NCI-H526 treated with DMSO at 0.1 percent for 48 hours (cell line): ENCODE data around the gene PITPNM2.

Experiments used
- DNase-seq: peaks from one replicate; lab custom pipeline; 2025; lab: John Stamatoyannopoulos, UW

The PITPNM2 gene

DNA sequence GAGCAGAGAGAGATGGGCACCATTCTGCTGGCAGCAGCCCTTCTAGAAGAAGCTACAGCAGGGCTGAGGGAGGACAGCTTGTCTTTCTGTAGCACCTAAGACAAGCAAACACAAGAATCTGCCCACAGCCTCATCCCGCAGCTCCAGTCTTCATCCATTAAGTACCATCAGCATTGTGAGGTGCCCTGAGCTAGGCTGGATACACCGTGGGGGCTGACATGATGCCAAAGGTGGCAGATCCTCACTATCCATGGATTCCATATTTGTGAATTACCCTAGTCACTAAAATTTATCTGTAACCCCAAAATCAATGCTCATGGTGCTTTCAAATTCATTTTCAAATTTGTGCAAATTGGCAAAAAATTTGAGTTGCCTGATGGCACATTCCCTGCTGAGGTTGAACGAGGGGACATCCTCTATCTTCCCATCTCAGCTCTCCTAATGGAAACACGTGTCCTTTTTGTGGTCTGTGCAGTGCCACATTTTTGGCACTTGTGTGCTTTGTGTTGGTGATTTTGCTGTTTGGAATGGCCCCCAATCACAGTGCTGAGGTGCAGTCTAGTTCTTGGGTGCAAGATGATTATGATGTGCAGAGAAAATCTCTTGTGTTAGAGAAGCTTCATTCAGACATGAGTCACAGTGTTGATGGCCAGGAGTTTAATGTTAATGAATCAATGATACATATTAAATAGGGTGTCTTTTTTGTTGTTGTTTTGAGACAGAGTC lies 7.0 kb downstream of the PITPNM2 start:
- no peak for DNase-seq

DNA sequence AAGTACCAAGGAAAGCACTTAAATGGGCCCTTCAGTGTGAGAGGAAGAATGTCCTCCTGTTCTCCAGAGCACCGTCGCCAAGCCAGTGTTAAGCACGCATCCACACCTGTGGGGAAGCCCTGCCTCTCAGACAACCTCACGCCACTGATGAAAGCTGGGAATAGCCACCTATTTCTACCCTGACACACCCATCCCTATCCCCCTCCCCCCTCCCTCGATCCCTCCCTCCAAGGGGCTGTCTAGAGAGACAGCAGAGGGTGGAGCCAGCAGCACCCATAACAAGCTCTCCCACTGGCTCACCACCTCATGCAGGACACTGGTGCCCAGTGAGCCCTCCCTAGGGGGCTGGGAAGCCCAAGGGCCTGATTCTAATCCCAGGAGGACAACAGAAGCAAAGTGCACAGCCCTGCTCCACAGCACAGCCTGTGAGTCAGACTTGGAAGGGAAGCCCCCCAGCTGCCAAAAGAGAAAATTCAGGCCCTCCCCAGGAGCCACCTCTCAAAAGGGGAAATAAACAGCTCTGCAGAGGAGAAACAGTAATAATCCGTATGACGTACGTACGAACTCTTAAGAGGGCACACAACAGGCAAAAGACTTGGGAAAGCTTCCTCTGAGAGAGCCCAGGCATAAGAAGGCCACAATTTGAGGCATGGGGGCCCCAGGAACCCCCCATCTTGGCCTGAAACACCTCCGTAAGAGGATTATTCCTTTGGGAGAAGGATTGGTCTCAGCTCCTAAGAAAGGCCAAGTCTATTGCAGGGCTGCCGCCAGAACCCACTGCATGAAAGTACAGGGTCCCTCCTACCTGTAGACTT lies 7.8 kb downstream of the PITPNM2 start:
- peak; percentile 86 for DNase-seq

DNA sequence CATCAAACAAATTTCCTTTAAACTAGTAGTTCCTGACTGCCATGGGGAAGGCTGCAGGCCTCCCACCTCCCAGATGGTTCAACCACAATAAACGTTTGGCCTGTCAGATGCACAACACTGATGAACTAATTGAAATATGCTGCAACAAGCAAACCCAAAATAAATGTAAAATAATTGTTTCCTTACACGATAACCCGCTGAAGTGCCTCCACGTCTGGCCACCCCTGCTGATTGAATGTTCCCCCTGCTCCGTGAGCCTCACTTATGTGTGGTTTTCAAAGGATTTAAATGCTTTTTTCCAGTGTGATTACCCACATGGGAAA lies 8.4 kb downstream of the PITPNM2 start:
- DNase-seq, result no peak

DNA sequence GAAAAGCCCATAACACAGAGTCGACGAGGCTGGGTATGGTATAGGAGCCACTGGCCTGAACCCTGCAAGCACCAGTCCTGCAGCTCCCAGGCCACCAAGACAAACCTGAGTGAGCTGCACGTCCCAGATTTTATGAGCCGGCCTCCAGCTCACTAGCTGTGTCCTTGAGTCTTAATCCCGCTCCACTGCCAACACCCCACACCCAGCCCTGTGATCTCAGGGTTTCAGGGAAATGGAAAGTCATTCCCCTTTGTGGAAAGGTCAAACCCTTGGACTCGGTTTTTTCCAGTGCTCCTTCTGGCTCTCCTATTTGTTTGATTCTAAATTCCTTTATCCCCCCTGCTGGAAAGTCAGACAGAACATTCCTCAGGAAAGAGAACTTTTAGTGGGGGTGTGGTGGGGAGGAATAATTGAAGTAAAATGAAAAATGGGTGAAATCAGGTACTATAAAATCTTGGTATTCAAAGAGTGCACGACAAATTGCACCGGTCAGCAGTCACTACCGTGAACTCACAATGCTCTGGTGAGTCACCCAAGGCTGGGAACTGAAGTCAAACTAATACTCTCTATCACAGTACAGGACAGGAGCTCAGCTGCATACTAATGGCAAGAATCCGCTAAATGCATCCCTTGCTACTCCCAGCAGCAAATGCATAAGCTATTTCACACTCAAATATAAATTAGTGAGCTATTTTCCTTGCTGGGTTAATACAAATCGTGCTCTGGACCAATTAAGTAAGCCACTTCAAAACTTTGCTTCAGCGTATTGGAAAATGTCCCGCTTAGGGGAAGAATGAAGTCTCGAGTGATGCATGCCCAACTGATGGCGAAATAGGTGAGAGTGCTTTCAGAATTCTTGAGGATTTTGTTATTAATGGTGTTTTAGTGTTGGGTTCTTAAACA lies 9.0 kb downstream of the PITPNM2 start:
- no peak for DNase-seq

DNA sequence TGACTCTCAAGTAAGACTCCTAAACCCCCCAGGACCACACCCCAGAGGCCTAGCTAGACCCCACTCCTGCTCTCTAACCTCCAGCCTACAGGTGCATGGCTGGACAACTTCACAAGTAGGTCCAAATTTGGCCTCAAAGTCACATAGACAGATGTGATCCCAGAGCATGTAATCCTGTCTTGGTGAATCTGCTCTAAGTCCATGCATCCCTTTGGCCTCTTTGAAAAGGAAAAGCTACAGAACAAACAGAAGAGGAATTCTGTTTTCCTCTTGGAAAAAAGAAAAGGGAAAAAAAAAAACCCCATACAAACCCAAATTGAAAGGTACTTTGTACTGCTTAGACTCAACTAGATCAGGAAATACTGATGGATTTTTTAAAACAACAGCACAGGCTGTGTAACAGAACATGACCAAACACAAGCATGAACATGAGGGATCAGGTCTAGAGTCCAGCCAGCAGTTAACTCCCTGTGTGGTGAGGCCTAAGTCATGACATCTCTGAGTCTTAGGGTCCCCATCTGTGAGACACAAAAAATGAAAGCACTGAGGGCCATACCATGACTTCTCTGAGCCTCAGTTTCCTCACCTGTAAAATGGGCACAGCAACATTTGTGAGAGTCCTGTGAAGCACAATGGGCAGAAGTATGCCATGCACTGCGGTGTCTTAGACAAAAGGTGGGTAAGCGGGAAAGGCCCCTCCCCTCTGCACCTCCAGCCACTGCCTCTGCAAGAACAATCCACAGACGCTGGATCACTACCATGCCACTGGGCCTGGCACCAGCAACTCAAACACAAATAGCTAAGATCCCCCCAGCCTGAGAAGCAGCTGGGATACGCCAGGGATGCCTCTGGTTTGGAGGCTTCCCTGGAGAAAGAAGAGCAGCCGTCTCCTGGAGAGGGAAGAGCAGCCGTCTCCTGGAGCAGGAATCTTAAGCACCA lies 9.9 kb downstream of the PITPNM2 start:
- no peak for DNase-seq

DNA sequence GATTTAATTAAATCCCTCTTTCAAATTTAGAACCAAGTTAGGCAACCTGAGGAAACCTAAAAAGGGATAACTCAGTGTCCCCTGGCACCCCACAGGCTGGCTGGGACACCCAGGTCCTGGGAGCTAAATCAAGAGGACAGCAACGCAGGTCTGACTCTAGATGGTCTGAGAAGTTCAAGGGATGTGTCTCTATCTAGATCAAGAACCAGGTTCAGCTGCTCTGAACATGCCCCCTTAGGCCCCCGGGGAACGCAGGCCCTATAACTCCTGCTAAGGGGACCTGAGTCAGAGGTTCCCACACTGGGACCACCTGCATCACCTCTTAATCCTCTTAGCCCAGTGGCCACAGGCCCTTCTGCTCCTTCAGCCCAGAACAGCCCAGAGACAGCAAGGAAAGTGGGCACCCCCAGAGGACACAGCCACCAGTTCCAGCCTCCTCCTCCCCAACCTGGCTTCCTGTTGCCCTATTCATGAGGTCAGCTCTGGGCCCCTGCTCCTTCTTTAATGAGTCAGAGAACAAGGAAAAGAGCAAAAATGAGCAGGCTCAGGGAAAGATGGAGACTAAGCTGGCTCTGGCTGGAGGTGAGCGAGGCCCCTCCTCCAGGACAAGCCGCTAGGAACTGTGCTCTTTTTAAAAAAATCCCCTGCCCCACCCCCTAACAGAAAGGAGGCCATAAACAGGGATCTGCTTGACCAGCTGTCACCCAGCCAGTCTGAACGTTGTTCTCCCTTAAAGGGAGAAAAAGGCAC lies 10.8 kb downstream of the PITPNM2 start:
- no peak for DNase-seq

DNA sequence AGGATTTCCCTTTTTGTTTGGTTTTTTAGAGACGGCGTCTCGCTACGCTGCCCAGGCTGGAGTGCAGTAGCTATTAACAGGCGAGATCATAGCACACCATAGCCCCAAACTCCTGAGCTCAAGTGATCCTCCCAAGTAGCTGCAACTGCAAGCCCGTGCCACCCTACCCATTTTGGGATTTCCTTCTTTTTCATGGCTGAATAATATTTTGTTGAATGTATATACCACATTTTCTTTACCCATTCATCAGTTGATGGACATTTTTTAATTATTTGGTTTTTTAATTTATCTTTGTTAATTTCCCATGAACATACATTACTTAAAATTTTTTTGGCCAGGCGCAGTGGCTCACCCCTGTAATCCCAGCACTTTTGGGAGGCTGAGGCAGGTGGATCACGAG lies 15.2 kb downstream of the PITPNM2 start:
- no peak for DNase-seq

DNA sequence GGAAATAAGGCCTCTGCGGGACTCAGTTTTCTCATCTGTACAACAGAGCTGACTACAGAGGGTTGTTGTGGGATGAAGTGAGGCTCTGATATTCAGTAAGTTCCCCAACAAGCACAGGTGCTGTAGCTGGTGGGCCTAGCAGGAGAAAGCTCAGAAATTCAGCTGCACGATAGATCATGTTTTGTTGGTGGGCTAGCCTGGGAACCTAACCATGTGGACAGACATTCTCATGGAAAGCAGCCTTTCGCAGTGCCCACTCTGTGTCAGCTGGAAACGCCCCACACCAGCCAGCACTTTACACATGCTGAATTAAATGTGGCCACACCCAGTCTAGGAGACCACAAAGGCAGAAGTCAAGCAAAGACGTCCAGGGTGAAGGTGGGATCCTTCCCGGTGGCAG lies 16.1 kb downstream of the PITPNM2 start:
- no peak for DNase-seq

DNA sequence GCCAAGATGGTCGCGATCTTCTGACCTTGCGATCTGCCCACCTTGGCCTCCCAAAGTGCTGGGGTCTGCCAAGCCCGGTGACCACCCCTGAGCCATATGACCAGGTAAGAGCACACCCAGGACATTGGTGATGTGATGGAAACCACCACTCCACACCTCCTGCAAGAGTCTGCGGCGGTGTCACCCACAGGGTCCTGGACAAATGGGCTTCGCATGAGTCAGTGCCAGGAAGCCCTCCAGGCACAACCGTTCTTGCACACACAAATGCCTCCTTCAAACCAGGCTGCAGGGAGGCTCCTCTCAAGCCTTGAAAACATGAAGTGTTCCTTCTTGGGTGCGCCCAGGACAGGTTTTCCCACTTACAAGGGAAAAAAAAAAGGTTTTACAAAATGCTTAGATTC lies 16.6 kb downstream of the PITPNM2 start:
- DNase-seq, result no peak

DNA sequence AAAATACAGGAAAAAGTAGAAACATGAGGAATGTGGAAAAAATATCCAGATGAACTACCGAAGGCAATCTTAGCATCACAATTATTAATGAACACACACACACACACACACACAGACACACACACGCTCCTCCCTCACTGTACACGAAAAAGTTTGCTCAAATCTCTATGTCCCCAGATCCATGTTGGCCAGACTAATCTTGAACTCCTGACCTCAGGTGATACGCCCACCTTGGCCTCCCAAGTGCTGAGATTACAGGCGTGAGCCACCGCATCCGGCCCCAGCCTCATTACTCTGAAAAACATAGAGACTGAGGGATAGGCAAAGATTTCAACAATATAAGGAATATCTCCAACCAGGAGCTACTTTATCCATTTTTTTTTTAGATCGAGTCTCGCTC lies 17.2 kb downstream of the PITPNM2 start:
- DNase-seq, result no peak

DNA sequence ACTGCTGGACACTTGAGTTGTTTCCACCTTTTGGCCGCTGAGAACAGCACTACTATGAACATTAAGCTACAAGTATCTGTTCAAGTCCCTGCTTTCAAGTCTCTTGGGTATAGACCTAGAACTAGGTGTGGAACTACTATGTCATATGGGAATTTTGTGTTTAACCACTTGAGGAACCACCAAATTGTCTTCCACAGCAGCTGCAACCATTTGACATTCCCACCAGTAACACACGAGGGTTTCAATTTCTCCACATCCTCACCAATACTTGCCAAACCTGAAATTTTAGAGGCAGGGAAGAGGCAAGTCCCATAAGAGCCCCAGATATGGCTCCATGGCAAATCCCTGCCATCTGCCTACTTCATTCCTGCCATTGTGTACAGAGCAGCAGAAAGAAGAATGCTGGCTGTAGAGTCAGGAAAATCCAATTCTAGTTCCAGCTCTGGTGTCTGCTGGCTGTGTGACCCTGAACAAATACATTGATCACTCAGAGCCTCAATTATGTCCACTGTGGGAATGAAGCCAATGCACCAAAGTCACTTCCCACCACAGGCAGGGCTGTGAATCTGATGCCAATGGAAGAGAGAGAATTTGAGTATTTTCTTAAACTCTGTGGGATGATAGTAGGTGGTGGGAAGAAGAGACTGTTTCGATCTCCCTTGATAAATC lies 17.8 kb downstream of the PITPNM2 start:
- DNase-seq, result no peak

DNA sequence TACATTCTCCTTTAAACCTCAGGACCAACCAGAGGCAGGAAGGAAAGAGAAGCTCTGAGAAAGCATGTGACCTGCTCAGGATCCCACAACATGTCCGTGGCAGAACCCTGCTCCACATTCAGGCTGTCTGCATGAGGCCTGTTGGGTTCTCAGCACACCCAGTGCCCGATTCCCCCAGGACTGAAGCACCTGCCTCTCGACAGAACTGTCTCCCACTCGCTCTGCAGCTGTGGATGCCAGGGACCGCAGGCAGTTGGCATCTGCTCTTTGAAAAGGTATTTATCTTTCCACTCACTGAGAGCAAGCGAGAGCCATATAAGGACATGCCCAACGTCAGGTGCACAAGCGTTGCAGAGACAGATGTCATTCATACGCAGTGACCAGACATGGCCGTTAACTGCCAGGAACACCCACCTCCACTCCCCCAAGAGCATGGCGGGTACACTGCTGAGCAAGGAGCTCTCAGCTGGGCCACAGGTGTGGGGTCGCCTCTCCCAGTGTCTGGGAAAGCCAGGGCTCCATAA lies 18.9 kb downstream of the PITPNM2 start:
- DNase-seq, result peak; percentile 97

DNA sequence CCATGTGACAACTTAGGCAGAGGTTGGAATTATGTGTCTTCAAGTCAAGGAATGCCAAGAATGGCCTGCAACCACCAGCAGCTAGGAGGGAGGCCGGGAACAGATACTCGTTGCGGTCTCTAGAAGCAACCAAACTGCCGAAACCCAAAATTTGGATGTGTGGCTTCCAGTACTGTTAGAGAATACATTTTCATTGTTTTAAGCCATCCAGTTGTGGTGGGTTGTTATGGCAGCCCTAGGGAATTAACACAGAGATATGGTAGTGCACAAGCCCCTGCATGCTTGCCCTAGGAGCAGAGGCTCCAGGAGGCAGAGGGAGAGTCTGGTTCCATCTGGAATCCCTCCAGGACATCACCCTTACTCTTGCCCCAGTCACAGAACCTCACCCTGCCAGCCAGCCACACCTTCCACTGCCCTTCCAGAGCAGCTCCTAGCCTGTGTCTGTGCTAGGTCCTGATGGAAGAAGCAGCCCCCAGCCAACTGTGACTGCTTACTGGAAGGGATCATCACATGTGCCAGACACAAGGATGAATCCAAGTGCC lies 19.5 kb downstream of the PITPNM2 start:
- DNase-seq, result peak; percentile 51

DNA sequence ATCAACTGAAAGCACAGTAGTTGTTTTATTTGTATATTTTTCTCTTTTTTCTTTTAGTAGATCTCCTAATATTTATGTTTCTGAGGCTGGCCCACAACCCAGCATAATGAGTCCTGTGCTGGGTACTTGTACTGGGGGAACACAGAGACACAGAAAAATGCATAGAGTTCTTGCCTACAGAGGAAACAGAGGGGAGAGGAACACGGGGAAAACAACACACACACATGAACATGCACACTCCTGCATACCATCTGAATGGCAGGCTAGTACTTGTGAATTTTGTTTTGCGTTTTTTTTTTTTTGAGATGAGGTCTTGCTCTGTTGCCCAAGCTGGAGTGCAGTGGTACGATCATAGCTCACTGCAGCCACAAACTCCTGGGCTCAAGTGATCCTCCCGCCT lies 21.3 kb downstream of the PITPNM2 start:
- no peak for DNase-seq

DNA sequence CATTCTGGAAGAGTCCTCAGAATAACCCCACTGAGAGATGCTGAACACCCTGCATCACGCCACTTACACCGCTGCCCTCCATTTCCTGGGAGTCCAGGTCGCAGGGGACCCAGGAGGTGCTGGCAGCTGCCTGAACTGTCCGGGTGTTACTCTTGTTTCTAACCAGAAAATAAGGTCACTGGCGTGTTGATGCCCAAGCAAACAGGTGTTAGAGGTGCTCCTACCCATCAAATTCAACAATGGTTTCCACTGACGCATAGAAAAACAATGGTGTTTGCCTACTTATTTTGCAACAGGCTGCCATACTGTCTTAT lies 23.8 kb downstream of the PITPNM2 start:
- DNase-seq, result no peak

DNA sequence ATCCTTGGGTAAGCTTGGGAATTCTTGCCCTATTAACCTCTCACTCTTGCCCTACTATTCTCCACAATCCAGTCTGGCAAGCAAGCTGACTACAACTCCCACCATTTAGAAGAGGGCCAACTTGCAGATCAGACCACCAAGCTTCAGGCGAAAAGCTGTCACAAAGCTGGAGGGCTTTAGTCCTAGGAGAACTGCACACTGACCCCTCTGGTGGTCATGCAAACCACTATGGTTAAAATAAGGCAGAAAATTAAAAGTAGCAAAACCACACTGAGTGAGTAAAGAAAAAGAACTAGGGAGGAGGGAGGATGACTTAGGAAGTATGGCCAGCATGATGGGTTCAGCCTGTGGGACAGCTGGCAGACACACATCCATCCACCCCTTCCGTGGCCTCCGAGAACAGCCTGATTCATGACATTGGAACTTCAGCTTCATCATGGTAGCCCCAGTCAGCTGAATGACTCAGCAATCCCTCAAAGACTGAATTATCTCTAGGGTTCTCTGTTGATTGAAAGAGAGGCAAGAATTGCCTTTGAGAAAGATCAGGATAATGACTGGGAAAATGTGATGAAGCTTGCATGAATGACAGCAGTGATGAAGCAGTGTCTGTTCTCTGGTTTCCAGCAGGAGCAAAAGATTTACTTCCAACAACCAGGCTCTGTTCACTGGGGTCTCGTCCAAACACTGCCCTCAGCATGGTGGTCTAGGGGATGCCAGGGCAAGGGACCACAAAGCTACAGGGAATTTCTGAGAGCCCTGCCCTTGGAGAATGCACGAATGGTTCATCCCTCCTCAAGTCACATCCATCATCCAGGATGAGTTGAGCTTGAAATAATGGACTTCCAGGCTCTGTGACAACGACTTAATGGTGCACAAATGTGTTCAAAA lies 24.4 kb downstream of the PITPNM2 start:
- DNase-seq, result no peak

DNA sequence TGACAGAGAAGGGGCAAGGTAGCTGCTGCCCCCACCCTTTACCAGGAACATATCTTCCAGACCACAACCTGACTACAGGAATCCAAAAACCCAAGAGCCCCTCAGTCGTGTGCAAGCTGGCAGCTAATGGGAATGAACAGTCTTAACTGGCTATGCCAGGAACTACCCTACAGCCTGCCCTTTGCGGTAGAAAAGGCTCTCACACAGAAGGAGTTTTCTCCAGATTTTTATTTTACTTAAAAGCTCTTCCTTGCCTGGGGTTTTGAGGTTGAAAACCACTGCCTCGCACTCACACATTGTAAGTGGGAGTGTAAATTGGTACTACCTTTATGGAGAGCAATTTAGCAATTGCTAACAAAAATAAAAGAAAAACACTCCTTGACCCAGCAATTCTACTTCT lies 28.3 kb downstream of the PITPNM2 start:
- DNase-seq, result no peak

DNA sequence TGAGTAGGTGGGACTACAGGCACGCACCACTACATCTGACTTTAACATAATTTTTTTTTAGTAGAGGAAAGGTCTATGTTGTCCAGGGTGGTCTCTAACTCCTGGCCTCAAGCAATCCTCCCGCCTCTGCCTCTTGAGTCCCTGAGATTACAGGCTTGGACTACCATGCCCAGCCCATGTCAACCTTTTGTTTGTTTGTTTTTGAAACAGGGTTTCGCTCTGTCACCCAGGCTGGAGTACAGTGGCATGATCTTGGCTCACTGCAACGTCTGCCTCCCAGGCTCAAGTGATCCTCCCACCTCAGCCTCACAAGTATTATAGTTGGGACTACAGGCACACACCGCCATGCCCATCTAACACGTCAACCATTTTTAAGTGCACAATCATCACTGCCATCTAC lies 29.2 kb downstream of the PITPNM2 start:
- DNase-seq, result no peak
